PC-3 (cell line): Measurements from ENCODE around the gene TUBB4A.

Experiments used
- CTCF ChIP-seq: fragments of 300-600 bp; sonication (generic); conservative IDR thresholded peaks from 2 replicates; pipeline ENCODE4 v1.5.1; 2017; ENCODE audit warnings: antibody characterized with exemption, low read depth, mild to moderate bottlenecking, low read length
- EZH2 ChIP-seq: fragments of 300-600 bp; sonication (generic); IDR thresholded peaks from one replicate; pipeline ENCODE4 v1.6.1; 2017; ENCODE audit warnings: antibody characterized with exemption, mild to moderate bottlenecking, low read length; ENCODE audit not compliant: unreplicated experiment
- EZH2phosphoT487 ChIP-seq: fragments of 300-600 bp; sonication (generic); IDR thresholded peaks from 2 replicates; pipeline ENCODE4 v1.6.1; 2018; ENCODE audit warnings: mild to moderate bottlenecking, antibody characterized with exemption, low read length, borderline replicate concordance

GRCh38 chr19:6494438-6495036, 7.6 kb downstream of the TUBB4A start:
- TF ChIP-seq CTCF (no peak), EZH2phosphoT487 (no peak), EZH2 (no peak)
